ENCODE data around the gene GRPEL1. TPM values are rescaled to one million over a fixed set of nuclear protein-coding genes. Genes with fewer than 3 reads are reported as not detected.

GRPEL1 gene
- total RNA-seq, 4 donors from 2014 or later = 7.4 to 55.0 (median 21.4) TPM

- intact Hi-C loops (cut with DNase I; ENCODE audit: low total_unique reads) = no loop called here
- H3K9me3 ChIP-seq = no peaks in the 10 kb centered on the region
- peak in 1 of 2 donors; percentile 9 for DNase-seq
- TF ChIP-seq POLR2A (IDR thresholded peaks at IDR 0.05) (no peak), CTCF (IDR thresholded peaks at IDR 0.05) (no peak)
- no peaks in the 10 kb centered on the region for H3K27me3 ChIP-seq
- no peak overlapping the region for H3K27ac ChIP-seq
- H3K36me3 ChIP-seq = no peaks in the 10 kb centered on the region
- H3K4me1 ChIP-seq = peaks cover 0 to 16% of the 10 kb centered on the region in 2 donors
- no peak overlapping the region for H3K4me3 ChIP-seq
These were observed 1.9 kb downstream of the GRPEL1 start for GRCh38 chr4:7066006-7066405.

DNA sequence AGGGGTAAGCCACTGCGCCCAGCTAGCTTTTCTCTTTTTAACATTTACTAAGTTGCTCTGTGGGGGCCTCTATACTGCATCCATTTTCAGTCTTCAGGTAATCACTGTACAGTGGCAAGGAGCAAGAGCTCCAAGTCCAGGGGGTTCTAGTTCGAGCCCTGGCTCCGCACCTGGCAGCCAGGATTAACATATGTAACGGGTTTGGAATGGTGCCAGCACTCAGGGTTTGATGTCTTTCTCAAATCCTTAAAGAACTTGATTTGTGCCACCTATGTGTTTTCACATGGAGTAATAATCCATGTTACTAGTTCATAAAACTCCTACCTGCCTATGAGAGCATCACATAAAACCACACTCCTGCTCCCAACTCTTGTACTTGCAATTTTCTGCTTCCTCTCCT, 4.5 kb downstream of the GRPEL1 start:
- peaks cover 0 to 13% of the 10 kb centered on the region in 2 donors for H3K4me1 ChIP-seq
- intact Hi-C loops (cut with DNase I; ENCODE audit: low total_unique reads) = no loop called here
- H3K36me3 ChIP-seq = no peaks in the 10 kb centered on the region
- no peak overlapping the region for H3K4me3 ChIP-seq
- H3K27me3 ChIP-seq = no peaks in the 10 kb centered on the region
- H3K9me3 ChIP-seq = no peaks in the 10 kb centered on the region
- TF ChIP-seq CTCF (IDR thresholded peaks at IDR 0.05) (no peak), POLR2A (IDR thresholded peaks at IDR 0.05) (no peak)
- H3K27ac ChIP-seq = no peak overlapping the region
- DNase-seq = peak in 1 of 2 donors; percentile 2

GRCh38 chr4:7062816-7063215, 5.0 kb downstream of the GRPEL1 start:
- no peaks in the 10 kb centered on the region for H3K36me3 ChIP-seq
- no peak for TF ChIP-seq CTCF (IDR thresholded peaks at IDR 0.05)
- no peak for TF ChIP-seq POLR2A (IDR thresholded peaks at IDR 0.05)
- H3K9me3 ChIP-seq = no peaks in the 10 kb centered on the region
- peaks cover 0 to 13% of the 10 kb centered on the region in 2 donors for H3K4me1 ChIP-seq
- H3K27me3 ChIP-seq = no peaks in the 10 kb centered on the region
- no peak overlapping the region for H3K27ac ChIP-seq
- no peak overlapping the region for H3K4me3 ChIP-seq
- intact Hi-C loops (cut with DNase I; ENCODE audit: low total_unique reads) = no loop called here
- DNase-seq = no peak

DNA sequence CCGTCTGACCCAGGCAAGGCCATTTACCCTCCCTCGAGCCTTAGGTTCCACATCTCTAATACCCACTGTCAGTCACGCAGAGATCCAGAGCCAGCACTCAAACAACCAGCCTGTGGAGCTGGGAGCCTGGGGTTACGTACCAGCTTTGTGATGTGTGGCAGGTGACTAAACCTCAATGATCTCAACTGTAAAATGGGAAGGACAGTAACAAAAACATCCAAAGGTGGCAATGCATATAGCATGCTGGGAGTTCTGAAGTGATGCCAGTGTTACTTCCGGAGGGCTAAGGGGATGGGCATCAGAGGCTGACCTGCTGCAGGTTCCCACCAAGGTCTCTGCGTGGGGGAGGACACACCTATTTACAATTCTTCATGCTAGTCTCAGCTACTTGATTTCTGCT, 6.0 kb downstream of the GRPEL1 start:
- TF ChIP-seq CTCF (IDR thresholded peaks at IDR 0.05) (no peak), POLR2A (IDR thresholded peaks at IDR 0.05) (no peak)
- Histone ChIP-seq H3K9me3 (no peaks in the 10 kb centered on the region), H3K27me3 (no peaks in the 10 kb centered on the region), H3K36me3 (no peaks in the 10 kb centered on the region), H3K27ac (no peak overlapping the region), H3K4me3 (no peak overlapping the region), H3K4me1 (peaks cover 0 to 8% of the 10 kb centered on the region in 2 donors)
- no peak for DNase-seq
- intact Hi-C loops (cut with DNase I; ENCODE audit: low total_unique reads) = no loop called here

DNA sequence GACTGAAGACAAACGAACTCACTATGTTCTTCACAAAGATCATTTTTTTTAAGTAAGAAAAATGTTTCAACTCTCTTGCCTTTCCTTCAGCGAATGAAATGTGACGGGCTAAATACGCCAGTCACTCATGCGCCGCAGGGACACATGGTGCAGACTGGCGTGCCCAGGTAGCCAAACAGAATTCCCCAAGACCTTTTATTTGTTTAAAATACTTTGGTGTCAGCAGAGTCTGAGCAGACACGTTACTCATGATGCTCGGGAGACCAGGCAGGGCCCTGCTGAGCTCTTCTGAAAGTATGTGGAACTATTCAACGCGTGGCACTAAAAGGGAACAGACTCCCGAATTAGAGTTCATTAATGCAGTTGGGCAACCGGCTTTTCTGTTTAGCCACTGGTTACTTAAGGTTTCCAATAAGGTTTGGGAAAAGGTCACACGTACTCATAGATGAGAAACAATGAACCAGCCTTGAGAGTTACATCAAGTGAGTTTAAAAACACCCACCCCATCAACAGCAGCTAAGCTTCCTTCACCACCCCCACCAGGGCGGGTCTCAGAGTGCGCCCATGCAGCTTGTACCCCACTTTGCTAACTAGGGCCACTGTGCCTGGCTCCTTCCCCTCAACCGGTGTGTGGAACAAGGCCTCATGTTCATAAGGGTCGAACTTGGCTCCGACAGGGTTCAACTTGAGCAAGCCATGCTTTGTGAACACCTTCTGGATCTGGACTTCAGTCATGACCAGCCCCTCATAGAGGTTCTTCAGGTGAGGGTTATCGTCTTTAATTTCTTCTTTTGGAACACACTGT, 7.3 kb downstream of the GRPEL1 start:
- no peaks in the 10 kb centered on the region for H3K36me3 ChIP-seq
- no peaks in the 10 kb centered on the region for H3K9me3 ChIP-seq
- no peaks in the 10 kb centered on the region for H3K27me3 ChIP-seq
- intact Hi-C loops (cut with DNase I; ENCODE audit: low total_unique reads) = no loop called here
- no peak overlapping the region for H3K4me3 ChIP-seq
- TF ChIP-seq POLR2A (IDR thresholded peaks at IDR 0.05) (no peak), CTCF (IDR thresholded peaks at IDR 0.05) (no peak)
- no peak for DNase-seq
- no peak overlapping the region for H3K27ac ChIP-seq
- H3K4me1 ChIP-seq = no peaks in the 10 kb centered on the region
